ENCODE data around the gene RASGRP3. TPM values are rescaled to one million over a fixed set of nuclear protein-coding genes. Genes with fewer than 3 reads are reported as not detected.

The RASGRP3 gene
- total and polyA plus RNA-seq, 2 donors (not counting 3 experiments of a cell fraction or from before 2014, with no cell fraction given), result 16.0 to 39.6 TPM

GRCh38 chr2:33475224-33476130 lies 972 bp upstream of the RASGRP3 start:
- no peaks in the 10 kb centered on the region for H3K9me3 ChIP-seq (replicated peaks; ENCODE audit: control insufficient read depth, insufficient read depth, low read length)
- no peaks in the 10 kb centered on the region for H3K9me1 ChIP-seq (replicated peaks; ENCODE audit: control insufficient read depth, extremely low read depth, insufficient read depth, low read length)
- H3K27me3 ChIP-seq (ENCODE audit: control insufficient read depth in 2 of 2, insufficient read depth in 2 of 2, low read length in 2 of 2), result peaks cover 3 to 5% of the 10 kb centered on the region in 2 experiments
- no peaks in the 10 kb centered on the region for H4K20me1 ChIP-seq (replicated peaks; ENCODE audit: control insufficient read depth, extremely low read depth, insufficient read depth, low read length)
- TF ChIP-seq MYC (IDR thresholded peaks at IDR 0.05; ENCODE audit: low read depth, low read length) (no peak), POLR2A (IDR thresholded peaks at IDR 0.05; ENCODE audit: low read depth, low read length) (no peak), FOS (IDR thresholded peaks at IDR 0.05; ENCODE audit: borderline replicate concordance, insufficient read depth, low read length) (no peak), POLR2AphosphoS5 (IDR thresholded peaks at IDR 0.05; ENCODE audit: insufficient read depth, low read depth, low read length) (no peak), CTCF (IDR thresholded peaks at IDR 0.05; ENCODE audit: extremely low read depth in 1 of 2, insufficient read depth in 1 of 2, low read depth in 1 of 2, low read length in 2 of 2) (peak; percentile 85 to 86), MAX (IDR thresholded peaks at IDR 0.05; ENCODE audit: insufficient read depth, insufficient read length) (no peak), EZH2 (IDR thresholded peaks at IDR 0.05; ENCODE audit: borderline replicate concordance, low read depth, low read length, severe bottlenecking) (no peak)
- POLR2A ChIA-PET, result no interaction called here
- H3K36me3 ChIP-seq (ENCODE audit: control insufficient read depth in 2 of 2, extremely low read depth in 1 of 2, insufficient read depth in 2 of 2, low read length in 2 of 2), result no peaks in the 10 kb centered on the region
- peaks cover 23% of the 10 kb centered on the region for H3K4me1 ChIP-seq (ENCODE audit: control insufficient read depth, extremely low read depth, insufficient read depth, low read length)
- peak; percentile 87 for DNase-seq (ENCODE audit: low read depth, low spot score)
- H3K27ac ChIP-seq (ENCODE audit: insufficient read depth, low read depth, low read length), result peak overlapping the region; percentile 82
- CTCF ChIA-PET, result interaction anchor here (0.7 to 2.4 kb wide), 25 partner anchors 10 to 442 kb away, joined by 3 to 35 read pairs (median 5); partner anchors contain the start of gene FAM98A
- intact Hi-C loops (cut with micrococcal nuclease), result loop anchor here (1.0 to 2.0 kb wide), 5 partner anchors 22 to 133 kb away; no protein-coding TSS in a partner anchor
- peak overlapping the region; percentile 35 to 63 (median 42) for H3K4me3 ChIP-seq (replicated peaks in 1 of 3; ENCODE audit: insufficient read depth in 1 of 3, low read depth in 1 of 3, low read length in 3 of 3)
- no TSS peak for BruUV-seq (replicated peaks)
- dilution Hi-C loops (cut with MboI; ENCODE audit: extremely low pct_ligation_motif_present, low sequenced_read_pairs), result no loop called here
- H2AFZ ChIP-seq (ENCODE audit: low read depth, low read length), result peak overlapping the region; percentile 69
- H3K4me2 ChIP-seq (ENCODE audit: insufficient read depth, low read length), result peak overlapping the region; percentile 87
- no peaks in the 10 kb centered on the region for H3K79me2 ChIP-seq (ENCODE audit: control insufficient read depth, insufficient read depth, low read length)
- peak overlapping the region; percentile 79 for H3K9ac ChIP-seq (replicated peaks; ENCODE audit: extremely low read depth, insufficient read depth, low read length)
- peak; percentile 85 for FAIRE-seq

Measured in endothelial cell of umbilical vein (primary cell).